ENCODE results near the gene EXOC6. TPM values are rescaled to one million over a fixed set of nuclear protein-coding genes. Genes with fewer than 3 reads are reported as not detected.

Gene EXOC6
- total and polyA plus RNA-seq, 4 donors: 3.0 to 17.6 (median 10.5) TPM

- intact Hi-C loops (cut with DNase I): no loop called here
- WGBS, 2 donors: 74 to 77% methylated on average over 2 of the region's 2 CpGs
- Histone ChIP-seq H3K4me3 (ENCODE audit: low read length in 2 of 2) (no peak overlapping the region), H3K4me1 (ENCODE audit: control insufficient read depth in 1 of 2, insufficient read depth in 2 of 2, low read length in 2 of 2) (peaks cover 0 to 2% of the 10 kb centered on the region in 2 donors), H3K27me3 (ENCODE audit: control insufficient read depth in 1 of 2, insufficient read depth in 2 of 2, low read length in 1 of 2) (no peaks in the 10 kb centered on the region), H3K27ac (ENCODE audit: low read depth in 1 of 2, low read length in 2 of 2) (no peak overlapping the region), H3K9me3 (ENCODE audit: control insufficient read depth, low read length) (no peaks in the 10 kb centered on the region), H3K36me3 (ENCODE audit: control insufficient read depth in 1 of 2, insufficient read depth in 2 of 2, low read length in 1 of 2) (no peaks in the 10 kb centered on the region)
- ATAC-seq (ENCODE audit: low FRiP score): no peak
- no peak for DNase-seq
These were observed 177.8 kb downstream of the EXOC6 start for GRCh38 chr10:93026072-93026471.

- H3K36me3 ChIP-seq (ENCODE audit: control insufficient read depth in 1 of 2, insufficient read depth in 2 of 2, low read length in 1 of 2): no peaks in the 10 kb centered on the region
- no peaks in the 10 kb centered on the region for H3K27me3 ChIP-seq (ENCODE audit: control insufficient read depth in 1 of 2, insufficient read depth in 2 of 2, low read length in 1 of 2)
- DNase-seq: no peak
- H3K4me1 ChIP-seq (ENCODE audit: control insufficient read depth in 1 of 2, insufficient read depth in 2 of 2, low read length in 2 of 2): peaks cover 0 to 7% of the 10 kb centered on the region in 2 donors
- intact Hi-C loops (cut with DNase I): no loop called here
- H3K4me3 ChIP-seq (ENCODE audit: low read length in 2 of 2): no peak overlapping the region
- ATAC-seq (ENCODE audit: low FRiP score): no peak
- H3K9me3 ChIP-seq (ENCODE audit: control insufficient read depth, low read length): no peaks in the 10 kb centered on the region
- no peak overlapping the region for H3K27ac ChIP-seq (ENCODE audit: low read depth in 1 of 2, low read length in 2 of 2)
These were observed 179.2 kb downstream of the EXOC6 start for GRCh38 chr10:93027508-93027907.

- DNase-seq: no peak
- no peak for ATAC-seq (ENCODE audit: low FRiP score)
- Histone ChIP-seq H3K36me3 (ENCODE audit: control insufficient read depth in 1 of 2, insufficient read depth in 2 of 2, low read length in 1 of 2) (no peaks in the 10 kb centered on the region), H3K27ac (ENCODE audit: low read depth in 1 of 2, low read length in 2 of 2) (no peak overlapping the region), H3K27me3 (ENCODE audit: control insufficient read depth in 1 of 2, insufficient read depth in 2 of 2, low read length in 1 of 2) (no peaks in the 10 kb centered on the region), H3K9me3 (ENCODE audit: control insufficient read depth, low read length) (no peaks in the 10 kb centered on the region), H3K4me3 (ENCODE audit: low read length in 2 of 2) (no peak overlapping the region), H3K4me1 (ENCODE audit: control insufficient read depth in 1 of 2, insufficient read depth in 2 of 2, low read length in 2 of 2) (peaks cover 1 to 9% of the 10 kb centered on the region in 2 donors)
- intact Hi-C loops (cut with DNase I): no loop called here
- WGBS, 2 donors: 63% methylated on average over 2 of the region's 2 CpGs
These were observed 180.6 kb downstream of the EXOC6 start for GRCh38 chr10:93028883-93029282.

GRCh38 chr10:93030409-93030808 lies 182.1 kb downstream of the EXOC6 start:
- Histone ChIP-seq H3K9me3 (ENCODE audit: control insufficient read depth, low read length) (no peaks in the 10 kb centered on the region), H3K27ac (ENCODE audit: low read depth in 1 of 2, low read length in 2 of 2) (no peak overlapping the region), H3K27me3 (ENCODE audit: control insufficient read depth in 1 of 2, insufficient read depth in 2 of 2, low read length in 1 of 2) (no peaks in the 10 kb centered on the region), H3K4me3 (ENCODE audit: low read length in 2 of 2) (no peak overlapping the region), H3K36me3 (ENCODE audit: control insufficient read depth in 1 of 2, insufficient read depth in 2 of 2, low read length in 1 of 2) (no peaks in the 10 kb centered on the region), H3K4me1 (ENCODE audit: control insufficient read depth in 1 of 2, insufficient read depth in 2 of 2, low read length in 2 of 2) (peaks cover 1 to 9% of the 10 kb centered on the region in 2 donors)
- no peak for DNase-seq
- no peak for ATAC-seq (ENCODE audit: low FRiP score)
- intact Hi-C loops (cut with DNase I): loop anchor here in 1 of 2 donors (10.0 kb wide), 2 partner anchors 66 to 136 kb away; no protein-coding TSS in a partner anchor

GRCh38 chr10:93032105-93032808 lies 183.9 kb downstream of the EXOC6 start:
- Histone ChIP-seq H3K9me3 (ENCODE audit: control insufficient read depth, low read length) (no peaks in the 10 kb centered on the region), H3K27ac (ENCODE audit: low read depth in 1 of 2, low read length in 2 of 2) (peak overlapping the region; percentile 57 to 72), H3K4me3 (ENCODE audit: low read length in 2 of 2) (peak overlapping the region in 1 of 2 donors; percentile 3), H3K27me3 (ENCODE audit: control insufficient read depth in 1 of 2, insufficient read depth in 2 of 2, low read length in 1 of 2) (no peaks in the 10 kb centered on the region), H3K4me1 (ENCODE audit: control insufficient read depth in 1 of 2, insufficient read depth in 2 of 2, low read length in 2 of 2) (peaks cover 1 to 9% of the 10 kb centered on the region in 2 donors), H3K36me3 (ENCODE audit: control insufficient read depth in 1 of 2, insufficient read depth in 2 of 2, low read length in 1 of 2) (no peaks in the 10 kb centered on the region)
- intact Hi-C loops (cut with DNase I): loop anchor here in 1 of 2 donors (10.0 kb wide), 2 partner anchors 67 to 137 kb away; no protein-coding TSS in a partner anchor
- DNase-seq: no peak
- WGBS, 2 donors: 24 to 27% methylated on average over 5 of the region's 5 CpGs
- no peak for ATAC-seq (ENCODE audit: low FRiP score)

GRCh38 chr10:93032809-93033137 lies 184.5 kb downstream of the EXOC6 start:
- ATAC-seq (ENCODE audit: low FRiP score) (no peak), DNase-seq (no peak)
- Histone ChIP-seq H3K27me3 (ENCODE audit: control insufficient read depth in 1 of 2, insufficient read depth in 2 of 2, low read length in 1 of 2) (no peaks in the 10 kb centered on the region), H3K4me3 (ENCODE audit: low read length in 2 of 2) (peak overlapping the region in 1 of 2 donors; percentile 3), H3K36me3 (ENCODE audit: control insufficient read depth in 1 of 2, insufficient read depth in 2 of 2, low read length in 1 of 2) (no peaks in the 10 kb centered on the region), H3K4me1 (ENCODE audit: control insufficient read depth in 1 of 2, insufficient read depth in 2 of 2, low read length in 2 of 2) (peaks cover 1 to 9% of the 10 kb centered on the region in 2 donors), H3K9me3 (ENCODE audit: control insufficient read depth, low read length) (no peaks in the 10 kb centered on the region), H3K27ac (ENCODE audit: low read depth in 1 of 2, low read length in 2 of 2) (peak overlapping the region; percentile 27 to 57)
- intact Hi-C loops (cut with DNase I): loop anchor here in 1 of 2 donors (10.0 kb wide), 2 partner anchors 68 to 138 kb away; no protein-coding TSS in a partner anchor
- WGBS, 2 donors: 86 to 90% methylated on average over 1 of the region's 1 CpG

- peaks cover 1 to 9% of the 10 kb centered on the region in 2 donors for H3K4me1 ChIP-seq (ENCODE audit: control insufficient read depth in 1 of 2, insufficient read depth in 2 of 2, low read length in 2 of 2)
- intact Hi-C loops (cut with DNase I): loop anchor here in 1 of 2 donors (10.0 kb wide), 2 partner anchors 70 to 140 kb away; no protein-coding TSS in a partner anchor
- H3K27me3 ChIP-seq (ENCODE audit: control insufficient read depth in 1 of 2, insufficient read depth in 2 of 2, low read length in 1 of 2): no peaks in the 10 kb centered on the region
- H3K27ac ChIP-seq (ENCODE audit: low read depth in 1 of 2, low read length in 2 of 2): no peak overlapping the region
- DNase-seq: no peak
- no peaks in the 10 kb centered on the region for H3K9me3 ChIP-seq (ENCODE audit: control insufficient read depth, low read length)
- no peaks in the 10 kb centered on the region for H3K36me3 ChIP-seq (ENCODE audit: control insufficient read depth in 1 of 2, insufficient read depth in 2 of 2, low read length in 1 of 2)
- 15 to 16% methylated on average over 1 of the region's 1 CpG for WGBS, 2 donors
- ATAC-seq (ENCODE audit: low FRiP score): no peak
- H3K4me3 ChIP-seq (ENCODE audit: low read length in 2 of 2): no peak overlapping the region
These were observed 186.1 kb downstream of the EXOC6 start for GRCh38 chr10:93034426-93034825.

- no peak for ATAC-seq (ENCODE audit: low FRiP score)
- intact Hi-C loops (cut with DNase I): loop anchor here (1.0 to 10.0 kb wide), 3 partner anchors 34 to 144 kb away; no protein-coding TSS in a partner anchor
- WGBS, 2 donors: 94 to 99% methylated on average over 1 of the region's 1 CpG
- H3K9me3 ChIP-seq (ENCODE audit: control insufficient read depth, low read length): no peaks in the 10 kb centered on the region
- no peak overlapping the region for H3K4me3 ChIP-seq (ENCODE audit: low read length in 2 of 2)
- no peak overlapping the region for H3K27ac ChIP-seq (ENCODE audit: low read depth in 1 of 2, low read length in 2 of 2)
- H3K27me3 ChIP-seq (ENCODE audit: control insufficient read depth in 1 of 2, insufficient read depth in 2 of 2, low read length in 1 of 2): no peaks in the 10 kb centered on the region
- DNase-seq: no peak
- peaks cover 0 to 2% of the 10 kb centered on the region in 2 donors for H3K4me1 ChIP-seq (ENCODE audit: control insufficient read depth in 1 of 2, insufficient read depth in 2 of 2, low read length in 2 of 2)
- no peaks in the 10 kb centered on the region for H3K36me3 ChIP-seq (ENCODE audit: control insufficient read depth in 1 of 2, insufficient read depth in 2 of 2, low read length in 1 of 2)
These were observed 190.8 kb downstream of the EXOC6 start for GRCh38 chr10:93039110-93039509.

GRCh38 chr10:93039721-93040120 lies 191.4 kb downstream of the EXOC6 start:
- ATAC-seq (ENCODE audit: low FRiP score) (no peak), DNase-seq (no peak)
- Histone ChIP-seq H3K9me3 (ENCODE audit: control insufficient read depth, low read length) (no peaks in the 10 kb centered on the region), H3K36me3 (ENCODE audit: control insufficient read depth in 1 of 2, insufficient read depth in 2 of 2, low read length in 1 of 2) (no peaks in the 10 kb centered on the region), H3K27ac (ENCODE audit: low read depth in 1 of 2, low read length in 2 of 2) (no peak overlapping the region), H3K27me3 (ENCODE audit: control insufficient read depth in 1 of 2, insufficient read depth in 2 of 2, low read length in 1 of 2) (no peaks in the 10 kb centered on the region), H3K4me3 (ENCODE audit: low read length in 2 of 2) (no peak overlapping the region), H3K4me1 (ENCODE audit: control insufficient read depth in 1 of 2, insufficient read depth in 2 of 2, low read length in 2 of 2) (peaks cover 0 to 2% of the 10 kb centered on the region in 2 donors)
- 14 to 20% methylated on average over 3 of the region's 3 CpGs for WGBS, 2 donors
- intact Hi-C loops (cut with DNase I): loop anchor here (1.0 to 10.0 kb wide), 4 partner anchors 32 to 145 kb away; no protein-coding TSS in a partner anchor
